ENCODE measurements around the gene FCN3.

DNA sequence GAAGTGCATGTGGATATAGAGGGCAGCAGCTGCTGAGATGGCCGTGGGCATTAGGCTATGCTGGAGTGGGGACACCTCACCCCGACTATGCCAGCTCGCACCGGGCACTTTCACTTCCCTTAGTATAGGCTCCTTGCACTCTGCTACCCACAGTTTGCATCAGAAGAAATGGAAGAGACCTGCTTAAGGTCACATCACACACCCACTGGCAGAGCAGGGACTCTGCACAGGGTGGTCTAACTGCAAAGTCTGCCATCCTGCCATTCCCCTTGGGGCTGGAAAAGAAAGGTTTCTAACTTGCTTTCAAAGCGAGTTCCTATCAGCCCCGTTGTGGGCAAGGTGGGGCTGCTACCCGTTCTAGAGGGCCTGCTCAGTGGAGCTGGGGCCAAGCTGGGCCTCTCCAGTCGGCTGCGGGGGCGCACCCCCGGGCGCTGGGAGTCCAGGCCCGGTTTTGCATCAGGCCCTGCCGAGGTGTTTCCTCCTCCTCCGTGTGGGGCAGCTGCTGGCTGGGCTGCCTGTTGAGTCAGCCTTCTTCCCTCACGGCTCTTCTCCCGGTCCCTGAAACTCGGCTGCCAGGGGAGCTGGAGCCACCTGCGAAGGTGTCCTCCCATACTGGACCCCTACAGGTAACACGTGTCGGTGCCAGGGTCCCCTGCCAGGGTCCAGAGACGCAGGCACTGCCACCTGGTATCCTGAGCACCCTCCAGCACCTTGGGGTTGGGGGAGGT is 32.9 kb downstream of the FCN3 start, which contains the start of gene SYTL1:
- TF ChIP-seq, protein P1, sequence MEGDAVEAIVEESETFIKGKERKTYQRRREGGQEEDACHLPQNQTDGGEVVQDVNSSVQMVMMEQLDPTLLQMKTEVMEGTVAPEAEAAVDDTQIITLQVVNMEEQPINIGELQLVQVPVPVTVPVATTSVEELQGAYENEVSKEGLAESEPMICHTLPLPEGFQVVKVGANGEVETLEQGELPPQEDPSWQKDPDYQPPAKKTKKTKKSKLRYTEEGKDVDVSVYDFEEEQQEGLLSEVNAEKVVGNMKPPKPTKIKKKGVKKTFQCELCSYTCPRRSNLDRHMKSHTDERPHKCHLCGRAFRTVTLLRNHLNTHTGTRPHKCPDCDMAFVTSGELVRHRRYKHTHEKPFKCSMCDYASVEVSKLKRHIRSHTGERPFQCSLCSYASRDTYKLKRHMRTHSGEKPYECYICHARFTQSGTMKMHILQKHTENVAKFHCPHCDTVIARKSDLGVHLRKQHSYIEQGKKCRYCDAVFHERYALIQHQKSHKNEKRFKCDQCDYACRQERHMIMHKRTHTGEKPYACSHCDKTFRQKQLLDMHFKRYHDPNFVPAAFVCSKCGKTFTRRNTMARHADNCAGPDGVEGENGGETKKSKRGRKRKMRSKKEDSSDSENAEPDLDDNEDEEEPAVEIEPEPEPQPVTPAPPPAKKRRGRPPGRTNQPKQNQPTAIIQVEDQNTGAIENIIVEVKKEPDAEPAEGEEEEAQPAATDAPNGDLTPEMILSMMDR (IDR thresholded peaks at IDR 0.05; ENCODE audit: low read depth, low read length, poor library complexity, severe bottlenecking) = no peak
- no peak for TF ChIP-seq EZH2phosphoT487 (IDR thresholded peaks at IDR 0.05; ENCODE audit: borderline replicate concordance, low read length)

All from DOHH2 (cell line).